WTC11 (cell line): Measurements from ENCODE around the gene SSU72. TPM values are rescaled to one million over a fixed set of nuclear protein-coding genes. Genes with fewer than 3 reads are reported as not detected.

Experiments used
- ATAC-seq: fragments of 200-7000 bp; cut with Tn5 transposase; 2 replicates; pipeline ENCODE4 v1.10.0; 2021; ENCODE audit warnings: mild to moderate bottlenecking, moderate library complexity
- CTCF ChIA-PET: fragments of 300-600 bp; sonication (Branson Sonifier 250); formaldehyde crosslinking; loops from one replicate; lab custom pipeline; 2021; ENCODE audit warnings: antibody characterized with exemption; lab: Charles Lee
- POLR2A ChIA-PET: fragments of 350-600 bp; sonication (Branson Sonifier 250); formaldehyde crosslinking; loops from one replicate; lab custom pipeline; 2021; ENCODE audit warnings: antibody characterized with exemption; lab: Charles Lee
- DNase-seq: peaks from one replicate; pipeline ENCODE4 v3.0.0; 2021; ENCODE audit warnings: low spot score
- H3K27ac Mint-ChIP-seq: 2 replicates; pipeline ENCODE4 v1.8.0; 2021; ENCODE audit warnings: mixed read lengths
- H3K27me3 Mint-ChIP-seq: 2 replicates; pipeline ENCODE4 v1.8.0; 2021; ENCODE audit warnings: low read depth, mild to moderate bottlenecking, moderate library complexity, mixed read lengths
- H3K36me3 Mint-ChIP-seq: 2 replicates; pipeline ENCODE4 v1.8.0; 2021; ENCODE audit warnings: mixed read lengths
- H3K4me1 Mint-ChIP-seq: 2 replicates; pipeline ENCODE4 v1.8.0; 2022; ENCODE audit warnings: mixed read lengths
- H3K4me3 Mint-ChIP-seq: 2 replicates; pipeline ENCODE4 v1.8.0; 2021; ENCODE audit warnings: mild to moderate bottlenecking, moderate library complexity, mixed read lengths
- H3K9me3 Mint-ChIP-seq: 2 replicates; pipeline ENCODE4 v1.8.0; 2021; ENCODE audit warnings: mixed read lengths
- CBFB ChIP-seq: sonication (generic); formaldehyde crosslinking; IDR thresholded peaks from 2 replicates; pipeline ENCODE4 v1.8.1; 2022; ENCODE audit warnings: mild to moderate bottlenecking, low read depth, missing genetic modification reagents
- CREB1 ChIP-seq: sonication (generic); formaldehyde crosslinking; IDR thresholded peaks from 2 replicates; pipeline ENCODE4 v1.8.0; 2023; ENCODE audit warnings: mild to moderate bottlenecking, missing genetic modification reagents
- ELF4 ChIP-seq: sonication (generic); formaldehyde crosslinking; IDR thresholded peaks from 2 replicates; pipeline ENCODE4 v1.8.1; 2022; ENCODE audit warnings: low read depth, mild to moderate bottlenecking, moderate library complexity, missing genetic modification reagents
- ESRRA ChIP-seq: sonication (generic); formaldehyde crosslinking; IDR thresholded peaks from 2 replicates; pipeline ENCODE4 v1.8.1; 2022; ENCODE audit warnings: mild to moderate bottlenecking, missing genetic modification reagents, borderline replicate concordance
- ETV6 ChIP-seq: sonication (generic); formaldehyde crosslinking; IDR thresholded peaks from 2 replicates; pipeline ENCODE4 v1.8.1; 2022; ENCODE audit warnings: mild to moderate bottlenecking, missing genetic modification reagents
- FOXK1 ChIP-seq: sonication (generic); formaldehyde crosslinking; IDR thresholded peaks from 2 replicates; pipeline ENCODE4 v1.8.0; 2022; ENCODE audit warnings: mild to moderate bottlenecking, moderate library complexity, missing genetic modification reagents
- IRF2 ChIP-seq: sonication (generic); formaldehyde crosslinking; IDR thresholded peaks from 2 replicates; pipeline ENCODE4 v1.8.0; 2022; ENCODE audit warnings: low read depth, missing genetic modification reagents, borderline replicate concordance
- KAT7 ChIP-seq: sonication (generic); formaldehyde crosslinking; IDR thresholded peaks from 2 replicates; pipeline ENCODE4 v1.8.1; 2023; ENCODE audit warnings: missing genetic modification reagents, mild to moderate bottlenecking, borderline replicate concordance
- MYBL2 ChIP-seq: sonication (generic); formaldehyde crosslinking; IDR thresholded peaks from 2 replicates; pipeline ENCODE4 v1.8.1; 2023; ENCODE audit warnings: mild to moderate bottlenecking, moderate library complexity, missing genetic modification reagents
- TP53 ChIP-seq: sonication (generic); formaldehyde crosslinking; IDR thresholded peaks from 2 replicates; pipeline ENCODE4 v1.8.1; 2023; ENCODE audit warnings: mild to moderate bottlenecking, missing genetic modification reagents
- ZNF121 ChIP-seq: sonication (generic); formaldehyde crosslinking; IDR thresholded peaks from 2 replicates; pipeline ENCODE4 v1.8.0; 2023; ENCODE audit warnings: missing genetic modification reagents
- ZNF138 ChIP-seq: sonication (generic); formaldehyde crosslinking; conservative IDR thresholded peaks from 2 replicates; pipeline ENCODE4 v1.8.1; 2022; ENCODE audit warnings: mild to moderate bottlenecking, moderate library complexity, missing genetic modification reagents
- ZNF317 ChIP-seq: sonication (generic); formaldehyde crosslinking; IDR thresholded peaks from 2 replicates; pipeline ENCODE4 v1.8.1; 2023; ENCODE audit warnings: low read depth, mild to moderate bottlenecking, moderate library complexity, missing genetic modification reagents, borderline replicate concordance
- ZNF671 ChIP-seq: fragments of 250-450 bp; sonication (Bioruptor Pico); IDR thresholded peaks from 2 replicates; pipeline ENCODE4 v1.8.0; 2021; ENCODE audit warnings: mild to moderate bottlenecking
- total RNA-seq: library from RNA; stranded (reverse); gene quantifications from 3 replicates; pipeline ENCODE4 v1.2.3, GENCODE V29; 2021
- TF ChIP-seq, protein P1 (sequence below): sonication (generic); formaldehyde crosslinking; IDR thresholded peaks from 2 replicates; pipeline ENCODE4 v1.8.0; 2022; ENCODE audit warnings: mild to moderate bottlenecking, missing genetic modification reagents
- TF ChIP-seq, protein P2 (sequence below): sonication (generic); formaldehyde crosslinking; IDR thresholded peaks from 2 replicates; pipeline ENCODE4 v1.8.1; 2023; ENCODE audit warnings: mild to moderate bottlenecking, missing genetic modification reagents
- TF ChIP-seq, protein P3 (sequence below): sonication (generic); formaldehyde crosslinking; IDR thresholded peaks from 2 replicates; pipeline ENCODE4 v1.8.1; 2023; ENCODE audit warnings: mild to moderate bottlenecking, missing genetic modification reagents
- TF ChIP-seq, protein P4 (sequence below): sonication (generic); formaldehyde crosslinking; IDR thresholded peaks from 2 replicates; pipeline ENCODE4 v1.8.1; 2023; ENCODE audit warnings: mild to moderate bottlenecking, missing genetic modification reagents, moderate library complexity
- TF ChIP-seq, protein P5 (sequence below): fragments of 200-600 bp; IDR thresholded peaks from 2 replicates; pipeline ENCODE4 v1.8.0; 2022; ENCODE audit warnings: antibody characterized with exemption
- TF ChIP-seq, protein P6 (sequence below): sonication (generic); formaldehyde crosslinking; IDR thresholded peaks from 2 replicates; pipeline ENCODE4 v1.8.1; 2022; ENCODE audit warnings: missing genetic modification reagents, borderline replicate concordance

SSU72 gene
- total RNA-seq, 1 experiment from 2014 or later = 158 TPM

DNA sequence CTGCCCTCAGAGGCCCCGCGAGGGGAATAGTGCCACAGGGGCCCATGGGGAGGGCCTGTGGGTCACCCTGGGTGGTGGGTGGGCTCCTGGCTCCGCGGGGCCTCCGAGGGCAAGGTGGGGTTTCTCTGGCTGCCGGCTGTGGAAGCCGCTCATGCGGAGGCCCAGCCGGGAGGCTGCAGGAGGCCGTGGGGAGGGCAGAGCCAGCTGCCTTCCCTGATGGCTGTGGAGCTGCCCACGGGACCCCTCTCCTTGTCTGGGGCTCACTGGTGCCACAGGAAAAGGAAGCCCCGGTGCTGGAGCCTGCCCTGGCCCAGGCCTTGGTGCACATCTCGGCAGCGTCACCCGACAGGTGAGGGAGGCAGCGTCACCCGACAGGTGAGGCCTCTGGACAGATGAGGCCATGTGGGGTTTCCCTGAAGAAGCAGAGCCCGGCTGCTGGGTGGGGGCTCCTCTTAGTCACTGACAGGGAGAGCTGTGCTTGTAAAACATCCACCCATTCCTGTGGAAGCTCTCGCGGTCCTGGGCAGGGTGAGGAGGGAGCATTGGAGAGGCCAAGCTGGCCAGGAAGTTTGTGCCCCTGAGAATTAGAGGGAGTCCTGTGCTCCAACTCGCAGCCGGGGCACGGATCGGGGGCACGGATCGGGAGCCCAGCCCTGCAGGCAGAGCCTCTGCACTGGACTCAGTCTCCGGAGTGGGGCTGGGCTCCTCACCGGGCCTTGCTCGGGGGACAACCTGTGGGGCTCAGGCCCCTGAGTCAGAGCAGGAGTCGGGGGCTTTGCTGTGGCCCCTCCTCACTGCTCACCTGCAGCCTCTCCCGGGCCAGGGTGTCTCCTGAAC is 46.7 kb upstream of the SSU72 start (continued):
- TF ChIP-seq ETV6 (CRISPR knock-in tag) = no peak
- TF ChIP-seq, protein P1, sequence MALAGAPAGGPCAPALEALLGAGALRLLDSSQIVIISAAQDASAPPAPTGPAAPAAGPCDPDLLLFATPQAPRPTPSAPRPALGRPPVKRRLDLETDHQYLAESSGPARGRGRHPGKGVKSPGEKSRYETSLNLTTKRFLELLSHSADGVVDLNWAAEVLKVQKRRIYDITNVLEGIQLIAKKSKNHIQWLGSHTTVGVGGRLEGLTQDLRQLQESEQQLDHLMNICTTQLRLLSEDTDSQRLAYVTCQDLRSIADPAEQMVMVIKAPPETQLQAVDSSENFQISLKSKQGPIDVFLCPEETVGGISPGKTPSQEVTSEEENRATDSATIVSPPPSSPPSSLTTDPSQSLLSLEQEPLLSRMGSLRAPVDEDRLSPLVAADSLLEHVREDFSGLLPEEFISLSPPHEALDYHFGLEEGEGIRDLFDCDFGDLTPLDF (CRISPR knock-in tag) = no peak
- TF ChIP-seq, all 79 proteins: peak for 0

DNA sequence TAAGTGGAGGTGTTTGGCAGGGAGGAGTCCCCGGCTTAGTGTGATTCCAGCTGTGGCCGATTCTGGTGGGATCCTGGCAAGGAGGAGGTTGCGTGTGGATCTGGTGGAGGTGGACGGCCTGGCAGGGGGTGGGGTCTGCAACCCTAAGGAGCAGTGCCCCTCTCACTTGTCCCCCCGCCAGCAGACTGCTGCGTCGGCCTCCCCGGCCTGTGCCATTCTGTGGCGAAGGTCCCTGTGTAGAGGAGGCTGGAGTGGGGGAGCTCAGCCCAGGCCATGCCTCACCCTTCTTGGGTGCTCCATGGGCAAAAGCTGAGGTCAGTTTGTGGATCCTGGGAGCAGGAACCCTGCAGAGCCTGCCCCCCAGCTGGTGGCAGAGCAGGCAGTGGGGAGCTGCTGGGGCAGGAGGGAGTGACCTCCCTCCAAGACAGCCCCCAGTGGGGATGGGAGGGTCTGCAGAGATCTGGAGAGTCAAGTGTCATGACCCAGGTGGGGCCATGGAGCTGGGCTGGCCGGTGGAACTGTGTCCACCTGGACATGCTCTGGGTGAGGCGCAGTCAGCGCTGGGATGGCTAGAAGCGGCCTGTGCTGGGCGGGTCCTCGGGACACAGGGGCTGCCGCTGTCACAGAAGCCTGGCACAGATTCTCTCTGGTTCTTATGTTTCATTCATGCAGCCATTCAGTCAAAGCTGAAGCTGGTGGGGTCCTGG is 45.9 kb upstream of the SSU72 start:
- ATAC-seq (no peak), DNase-seq (no peak)
- H3K36me3 Mint-ChIP-seq = no peaks in the 10 kb centered on the region
- TF ChIP-seq KAT7 (CRISPR knock-in tag) (no peak), ZNF121 (CRISPR knock-in tag) (0 out of 2 replicates have a peak, but pooled peaks have one; percentile 0)
- ChIA-PET CTCF (interaction anchor here (0.7 to 4.4 kb wide), 6 partner anchors 9 to 69 kb away, joined by 3 to 30 read pairs (median 4); partner anchors contain the start of gene MMP23B), POLR2A (no interaction called here)
- H3K4me1 Mint-ChIP-seq = peaks cover 2% of the 10 kb centered on the region; the same call in 1 of the 2 replicates
- no peak overlapping the region for H3K4me3 Mint-ChIP-seq
- H3K27ac Mint-ChIP-seq = peak overlapping the region; percentile 23; the same call in 1 of the 2 replicates
- H3K9me3 Mint-ChIP-seq = no peaks in the 10 kb centered on the region
- H3K27me3 Mint-ChIP-seq = no peaks in the 10 kb centered on the region

DNA sequence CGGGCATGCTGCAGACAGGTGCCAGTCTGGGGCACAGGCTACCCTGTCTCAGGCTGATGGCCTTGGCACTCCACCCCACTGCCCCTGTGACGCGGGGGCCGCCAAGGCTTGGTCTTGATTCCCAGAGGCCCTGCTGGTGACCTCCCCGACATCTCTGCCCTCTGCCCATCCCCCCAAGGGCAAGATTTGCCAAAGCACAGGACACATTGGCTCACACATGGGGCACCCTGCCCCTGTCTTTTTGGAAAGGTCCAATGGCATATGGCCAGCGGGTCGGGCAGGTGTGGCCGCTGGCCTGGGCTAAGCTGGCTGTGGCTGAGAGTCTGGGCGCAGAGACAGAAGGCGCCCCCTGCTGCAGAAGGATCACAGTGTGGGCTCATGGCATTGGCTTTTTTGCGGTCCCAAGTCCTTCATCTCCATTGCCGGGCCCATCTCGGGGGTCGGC is 45.3 kb upstream of the SSU72 start:
- ChIA-PET CTCF (interaction anchor here (0.5 to 4.4 kb wide), 9 partner anchors 9 to 81 kb away, joined by 3 to 30 read pairs (median 4); partner anchors contain the start of gene MMP23B), POLR2A (no interaction called here)
- peak overlapping the region; percentile 23; the same call in 1 of the 2 replicates for H3K27ac Mint-ChIP-seq
- no peak for TF ChIP-seq ESRRA (CRISPR knock-in tag)
- TF ChIP-seq, protein P2, sequence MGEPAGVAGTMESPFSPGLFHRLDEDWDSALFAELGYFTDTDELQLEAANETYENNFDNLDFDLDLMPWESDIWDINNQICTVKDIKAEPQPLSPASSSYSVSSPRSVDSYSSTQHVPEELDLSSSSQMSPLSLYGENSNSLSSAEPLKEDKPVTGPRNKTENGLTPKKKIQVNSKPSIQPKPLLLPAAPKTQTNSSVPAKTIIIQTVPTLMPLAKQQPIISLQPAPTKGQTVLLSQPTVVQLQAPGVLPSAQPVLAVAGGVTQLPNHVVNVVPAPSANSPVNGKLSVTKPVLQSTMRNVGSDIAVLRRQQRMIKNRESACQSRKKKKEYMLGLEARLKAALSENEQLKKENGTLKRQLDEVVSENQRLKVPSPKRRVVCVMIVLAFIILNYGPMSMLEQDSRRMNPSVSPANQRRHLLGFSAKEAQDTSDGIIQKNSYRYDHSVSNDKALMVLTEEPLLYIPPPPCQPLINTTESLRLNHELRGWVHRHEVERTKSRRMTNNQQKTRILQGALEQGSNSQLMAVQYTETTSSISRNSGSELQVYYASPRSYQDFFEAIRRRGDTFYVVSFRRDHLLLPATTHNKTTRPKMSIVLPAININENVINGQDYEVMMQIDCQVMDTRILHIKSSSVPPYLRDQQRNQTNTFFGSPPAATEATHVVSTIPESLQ (CRISPR knock-in tag) = no peak
- TF ChIP-seq, protein P3, sequence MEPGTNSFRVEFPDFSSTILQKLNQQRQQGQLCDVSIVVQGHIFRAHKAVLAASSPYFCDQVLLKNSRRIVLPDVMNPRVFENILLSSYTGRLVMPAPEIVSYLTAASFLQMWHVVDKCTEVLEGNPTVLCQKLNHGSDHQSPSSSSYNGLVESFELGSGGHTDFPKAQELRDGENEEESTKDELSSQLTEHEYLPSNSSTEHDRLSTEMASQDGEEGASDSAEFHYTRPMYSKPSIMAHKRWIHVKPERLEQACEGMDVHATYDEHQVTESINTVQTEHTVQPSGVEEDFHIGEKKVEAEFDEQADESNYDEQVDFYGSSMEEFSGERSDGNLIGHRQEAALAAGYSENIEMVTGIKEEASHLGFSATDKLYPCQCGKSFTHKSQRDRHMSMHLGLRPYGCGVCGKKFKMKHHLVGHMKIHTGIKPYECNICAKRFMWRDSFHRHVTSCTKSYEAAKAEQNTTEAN = no peak
- TF ChIP-seq, protein P4, sequence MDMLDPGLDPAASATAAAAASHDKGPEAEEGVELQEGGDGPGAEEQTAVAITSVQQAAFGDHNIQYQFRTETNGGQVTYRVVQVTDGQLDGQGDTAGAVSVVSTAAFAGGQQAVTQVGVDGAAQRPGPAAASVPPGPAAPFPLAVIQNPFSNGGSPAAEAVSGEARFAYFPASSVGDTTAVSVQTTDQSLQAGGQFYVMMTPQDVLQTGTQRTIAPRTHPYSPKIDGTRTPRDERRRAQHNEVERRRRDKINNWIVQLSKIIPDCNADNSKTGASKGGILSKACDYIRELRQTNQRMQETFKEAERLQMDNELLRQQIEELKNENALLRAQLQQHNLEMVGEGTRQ (CRISPR knock-in tag) = no peak
- no peak for TF ChIP-seq ZNF138 (CRISPR knock-in tag)
- TF ChIP-seq ZNF317 (CRISPR knock-in tag) = no peak
- TF ChIP-seq FOXK1 (CRISPR knock-in tag) = no peak
- no peak for TF ChIP-seq CREB1 (CRISPR knock-in tag)
- no peak for TF ChIP-seq TP53 (CRISPR knock-in tag)
- no peak for TF ChIP-seq IRF2 (CRISPR knock-in tag)
- TF ChIP-seq, protein P5, sequence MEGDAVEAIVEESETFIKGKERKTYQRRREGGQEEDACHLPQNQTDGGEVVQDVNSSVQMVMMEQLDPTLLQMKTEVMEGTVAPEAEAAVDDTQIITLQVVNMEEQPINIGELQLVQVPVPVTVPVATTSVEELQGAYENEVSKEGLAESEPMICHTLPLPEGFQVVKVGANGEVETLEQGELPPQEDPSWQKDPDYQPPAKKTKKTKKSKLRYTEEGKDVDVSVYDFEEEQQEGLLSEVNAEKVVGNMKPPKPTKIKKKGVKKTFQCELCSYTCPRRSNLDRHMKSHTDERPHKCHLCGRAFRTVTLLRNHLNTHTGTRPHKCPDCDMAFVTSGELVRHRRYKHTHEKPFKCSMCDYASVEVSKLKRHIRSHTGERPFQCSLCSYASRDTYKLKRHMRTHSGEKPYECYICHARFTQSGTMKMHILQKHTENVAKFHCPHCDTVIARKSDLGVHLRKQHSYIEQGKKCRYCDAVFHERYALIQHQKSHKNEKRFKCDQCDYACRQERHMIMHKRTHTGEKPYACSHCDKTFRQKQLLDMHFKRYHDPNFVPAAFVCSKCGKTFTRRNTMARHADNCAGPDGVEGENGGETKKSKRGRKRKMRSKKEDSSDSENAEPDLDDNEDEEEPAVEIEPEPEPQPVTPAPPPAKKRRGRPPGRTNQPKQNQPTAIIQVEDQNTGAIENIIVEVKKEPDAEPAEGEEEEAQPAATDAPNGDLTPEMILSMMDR = peak; percentile 53
- TF ChIP-seq ZNF121 (CRISPR knock-in tag) = 0 out of 2 replicates have a peak, but pooled peaks have one; percentile 3
- TF ChIP-seq ELF4 = no peak
- no peak for TF ChIP-seq CBFB
- no peak for TF ChIP-seq ZNF671
- TF ChIP-seq, protein P6, sequence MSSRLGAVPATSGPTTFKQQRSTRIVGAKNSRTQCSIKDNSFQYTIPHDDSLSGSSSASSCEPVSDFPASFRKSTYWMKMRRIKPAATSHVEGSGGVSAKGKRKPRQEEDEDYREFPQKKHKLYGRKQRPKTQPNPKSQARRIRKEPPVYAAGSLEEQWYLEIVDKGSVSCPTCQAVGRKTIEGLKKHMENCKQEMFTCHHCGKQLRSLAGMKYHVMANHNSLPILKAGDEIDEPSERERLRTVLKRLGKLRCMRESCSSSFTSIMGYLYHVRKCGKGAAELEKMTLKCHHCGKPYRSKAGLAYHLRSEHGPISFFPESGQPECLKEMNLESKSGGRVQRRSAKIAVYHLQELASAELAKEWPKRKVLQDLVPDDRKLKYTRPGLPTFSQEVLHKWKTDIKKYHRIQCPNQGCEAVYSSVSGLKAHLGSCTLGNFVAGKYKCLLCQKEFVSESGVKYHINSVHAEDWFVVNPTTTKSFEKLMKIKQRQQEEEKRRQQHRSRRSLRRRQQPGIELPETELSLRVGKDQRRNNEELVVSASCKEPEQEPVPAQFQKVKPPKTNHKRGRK = no peak
- TF ChIP-seq, protein P1 (CRISPR knock-in tag) = no peak
- no peak for TF ChIP-seq MYBL2 (CRISPR knock-in tag)
- H3K9me3 Mint-ChIP-seq = no peaks in the 10 kb centered on the region
- peaks cover 3% of the 10 kb centered on the region for H3K4me1 Mint-ChIP-seq
- no peak overlapping the region for H3K4me3 Mint-ChIP-seq
- H3K27me3 Mint-ChIP-seq = no peaks in the 10 kb centered on the region
- ATAC-seq = peak; percentile 25
- DNase-seq = peak; percentile 67
- no peaks in the 10 kb centered on the region for H3K36me3 Mint-ChIP-seq
